Measurements from ENCODE around the gene DCAF10.
"Not testable (repeated sequence)": the region's sequence is repeated elsewhere in the genome, so short reads cannot be mapped to it uniquely, and the experiment has no call there.

DCAF10 gene

GRCh38 chr9:37820142-37820541 is 19.5 kb downstream of the DCAF10 start:
- TF ChIP-seq POLR2A (IDR thresholded peaks at IDR 0.05; ENCODE audit: extremely low read depth, insufficient read length) (no peak), MAX (IDR thresholded peaks at IDR 0.05; ENCODE audit: low read depth, low read length) (no peak), CTCF (IDR thresholded peaks at IDR 0.05; ENCODE audit: low read depth, low read length) (no peak), MYC (IDR thresholded peaks at IDR 0.05; ENCODE audit: low read depth, low read length) (no peak)
- no peak for DNase-seq (ENCODE audit: low read depth)
- H3K4me3 ChIP-seq (ENCODE audit: low read depth, low read length) = no peak overlapping the region

GRCh38 chr9:37825174-37825573 is 24.6 kb downstream of the DCAF10 start:
- not testable (repeated sequence) for H3K4me3 ChIP-seq (ENCODE audit: low read depth, low read length); DNase-seq (ENCODE audit: low read depth)

- TF ChIP-seq POLR2A (IDR thresholded peaks at IDR 0.05; ENCODE audit: extremely low read depth, insufficient read length) (no peak), CTCF (IDR thresholded peaks at IDR 0.05; ENCODE audit: low read depth, low read length) (no peak), MYC (IDR thresholded peaks at IDR 0.05; ENCODE audit: low read depth, low read length) (no peak), MAX (IDR thresholded peaks at IDR 0.05; ENCODE audit: low read depth, low read length) (no peak)
- no peak overlapping the region for H3K4me3 ChIP-seq (ENCODE audit: low read depth, low read length)
- DNase-seq (ENCODE audit: low read depth) = no peak
Measured at GRCh38 chr9:37827483-37828165, 27.0 kb downstream of the DCAF10 start.

- H3K4me3 ChIP-seq (ENCODE audit: low read depth, low read length) = no peak overlapping the region
- no peak for TF ChIP-seq MAX (IDR thresholded peaks at IDR 0.05; ENCODE audit: low read depth, low read length)
- TF ChIP-seq CTCF (IDR thresholded peaks at IDR 0.05; ENCODE audit: low read depth, low read length) = no peak
- TF ChIP-seq POLR2A (IDR thresholded peaks at IDR 0.05; ENCODE audit: extremely low read depth, insufficient read length) = no peak
- no peak for TF ChIP-seq MYC (IDR thresholded peaks at IDR 0.05; ENCODE audit: low read depth, low read length)
- DNase-seq (ENCODE audit: low read depth) = no peak
Measured at GRCh38 chr9:37835821-37836220, 35.2 kb downstream of the DCAF10 start.

GRCh38 chr9:37836386-37836785 is 35.8 kb downstream of the DCAF10 start:
- TF ChIP-seq MYC (IDR thresholded peaks at IDR 0.05; ENCODE audit: low read depth, low read length) = no peak
- TF ChIP-seq MAX (IDR thresholded peaks at IDR 0.05; ENCODE audit: low read depth, low read length) = no peak
- no peak for TF ChIP-seq POLR2A (IDR thresholded peaks at IDR 0.05; ENCODE audit: extremely low read depth, insufficient read length)
- no peak for DNase-seq (ENCODE audit: low read depth)

GRCh38 chr9:37839496-37840461 is 39.2 kb downstream of the DCAF10 start:
- TF ChIP-seq POLR2A (IDR thresholded peaks at IDR 0.05; ENCODE audit: extremely low read depth, insufficient read length) = no peak
- TF ChIP-seq MAX (IDR thresholded peaks at IDR 0.05; ENCODE audit: low read depth, low read length) = no peak
- TF ChIP-seq CTCF (IDR thresholded peaks at IDR 0.05; ENCODE audit: low read depth, low read length) = no peak
- TF ChIP-seq MYC (IDR thresholded peaks at IDR 0.05; ENCODE audit: low read depth, low read length) = no peak
- no peak overlapping the region for H3K4me3 ChIP-seq (ENCODE audit: low read depth, low read length)
- DNase-seq (ENCODE audit: low read depth) = no peak

More at GRCh38 chr9:37836386-37836785, 35.8 kb downstream of the DCAF10 start:
- H3K4me3 ChIP-seq (ENCODE audit: low read depth, low read length) = no peak overlapping the region
